ENCODE data around the gene PPP1R9B.

PPP1R9B gene

GRCh38 chr17:50163843-50164696 lies 13.6 kb upstream of the PPP1R9B start:
- Histone ChIP-seq H2AFZ (ENCODE audit: low read depth, low read length) (no peak overlapping the region), H3K4me2 (ENCODE audit: insufficient read depth, low read length) (no peak overlapping the region), H3K9me3 (ENCODE audit: insufficient read depth, low read length, severe bottlenecking) (no peaks in the 10 kb centered on the region), H3K9ac (ENCODE audit: low read depth, low read length) (no peak overlapping the region), H3K27me3 (ENCODE audit: insufficient read depth, low read length, poor library complexity) (no peaks in the 10 kb centered on the region), H4K20me1 (ENCODE audit: insufficient read depth, low read length) (no peaks in the 10 kb centered on the region), H3K4me1 (ENCODE audit: insufficient read depth, low read length) (peaks cover 20% of the 10 kb centered on the region), H3K36me3 (ENCODE audit: insufficient read depth, low read length) (no peaks in the 10 kb centered on the region), H3K27ac (ENCODE audit: low read length) (no peak overlapping the region), H3K79me2 (ENCODE audit: insufficient read depth, low read length) (no peaks in the 10 kb centered on the region), H3K4me3 (ENCODE audit: low read depth in 1 of 2, low read length in 2 of 2) (no peak overlapping the region)
- DNase-seq (no peak), ATAC-seq (ENCODE audit: insufficient read depth, low read depth) (no peak)
- TF ChIP-seq CTCF (IDR thresholded peaks at IDR 0.05; ENCODE audit: borderline replicate concordance, extremely low read depth, low read length, poor library complexity, severe bottlenecking) (no peak), EZH2 (IDR thresholded peaks at IDR 0.05; ENCODE audit: borderline replicate concordance, low read depth, low read length, severe bottlenecking) (no peak)

- Histone ChIP-seq H3K79me2 (ENCODE audit: insufficient read depth, low read length) (no peaks in the 10 kb centered on the region), H3K9ac (ENCODE audit: low read depth, low read length) (no peak overlapping the region), H3K4me3 (ENCODE audit: low read depth in 1 of 2, low read length in 2 of 2) (no peak overlapping the region), H3K36me3 (ENCODE audit: insufficient read depth, low read length) (no peaks in the 10 kb centered on the region), H2AFZ (ENCODE audit: low read depth, low read length) (no peak overlapping the region), H3K4me2 (ENCODE audit: insufficient read depth, low read length) (no peak overlapping the region), H3K4me1 (ENCODE audit: insufficient read depth, low read length) (peaks cover 20% of the 10 kb centered on the region), H3K27me3 (ENCODE audit: insufficient read depth, low read length, poor library complexity) (no peaks in the 10 kb centered on the region), H4K20me1 (ENCODE audit: insufficient read depth, low read length) (no peaks in the 10 kb centered on the region), H3K9me3 (ENCODE audit: insufficient read depth, low read length, severe bottlenecking) (no peaks in the 10 kb centered on the region), H3K27ac (ENCODE audit: low read length) (no peak overlapping the region)
- DNase-seq, result no peak
- ATAC-seq (ENCODE audit: insufficient read depth, low read depth), result no peak
- TF ChIP-seq EZH2 (IDR thresholded peaks at IDR 0.05; ENCODE audit: borderline replicate concordance, low read depth, low read length, severe bottlenecking) (no peak), CTCF (IDR thresholded peaks at IDR 0.05; ENCODE audit: borderline replicate concordance, extremely low read depth, low read length, poor library complexity, severe bottlenecking) (no peak)
Measured at GRCh38 chr17:50162466-50163254, 12.2 kb upstream of the PPP1R9B start.

GRCh38 chr17:50161911-50162288 lies 11.4 kb upstream of the PPP1R9B start:
- H2AFZ ChIP-seq (ENCODE audit: low read depth, low read length), result peak overlapping the region; percentile 60
- H3K27me3 ChIP-seq (ENCODE audit: insufficient read depth, low read length, poor library complexity), result no peaks in the 10 kb centered on the region
- no peaks in the 10 kb centered on the region for H3K9me3 ChIP-seq (ENCODE audit: insufficient read depth, low read length, severe bottlenecking)
- H4K20me1 ChIP-seq (ENCODE audit: insufficient read depth, low read length), result no peaks in the 10 kb centered on the region
- peak overlapping the region in 1 of 2 experiments; percentile 53; a peak in 2 of 4 replicates for H3K4me3 ChIP-seq (ENCODE audit: low read depth in 1 of 2, low read length in 2 of 2)
- no peak overlapping the region; the same call in 1 of the 2 replicates for H3K9ac ChIP-seq (ENCODE audit: low read depth, low read length)
- DNase-seq (no peak), ATAC-seq (ENCODE audit: insufficient read depth, low read depth) (no peak)
- TF ChIP-seq CTCF (IDR thresholded peaks at IDR 0.05; ENCODE audit: borderline replicate concordance, extremely low read depth, low read length, poor library complexity, severe bottlenecking) (no peak), EZH2 (IDR thresholded peaks at IDR 0.05; ENCODE audit: borderline replicate concordance, low read depth, low read length, severe bottlenecking) (no peak)
- no peaks in the 10 kb centered on the region for H3K79me2 ChIP-seq (ENCODE audit: insufficient read depth, low read length)
- H3K4me2 ChIP-seq (ENCODE audit: insufficient read depth, low read length), result peak overlapping the region; percentile 76
- no peak overlapping the region; the same call in 1 of the 2 replicates for H3K27ac ChIP-seq (ENCODE audit: low read length)
- H3K4me1 ChIP-seq (ENCODE audit: insufficient read depth, low read length), result peaks cover 20% of the 10 kb centered on the region
- no peaks in the 10 kb centered on the region for H3K36me3 ChIP-seq (ENCODE audit: insufficient read depth, low read length)
